ENCODE measurements around the gene UNK. TPM values are rescaled to one million over a fixed set of nuclear protein-coding genes. Genes with fewer than 3 reads are reported as not detected.

The UNK gene
- total and polyA plus RNA-seq, 9 donors: 12.7 to 58.1 (median 39.9) TPM

GRCh38 chr17:75821552-75821951 lies 36.9 kb downstream of the UNK start:
- intact Hi-C loops (cut with DNase I): no loop called here
- no peak overlapping the region for H3K4me3 ChIP-seq
- no peaks in the 10 kb centered on the region for H3K9me3 ChIP-seq
- TF ChIP-seq POLR2A (IDR thresholded peaks at IDR 0.05): no peak
- no peak for TF ChIP-seq EP300 (IDR thresholded peaks at IDR 0.05)
- H3K27ac ChIP-seq: no peak overlapping the region
- no peaks in the 10 kb centered on the region for H3K4me1 ChIP-seq (ENCODE audit: insufficient read depth)
- no peaks in the 10 kb centered on the region for H3K27me3 ChIP-seq
- no peak for DNase-seq
- no peaks in the 10 kb centered on the region for H3K36me3 ChIP-seq
- 81 to 86% (median 82%) methylated on average over 7 of the region's 7 CpGs for WGBS, 3 donors

DNA sequence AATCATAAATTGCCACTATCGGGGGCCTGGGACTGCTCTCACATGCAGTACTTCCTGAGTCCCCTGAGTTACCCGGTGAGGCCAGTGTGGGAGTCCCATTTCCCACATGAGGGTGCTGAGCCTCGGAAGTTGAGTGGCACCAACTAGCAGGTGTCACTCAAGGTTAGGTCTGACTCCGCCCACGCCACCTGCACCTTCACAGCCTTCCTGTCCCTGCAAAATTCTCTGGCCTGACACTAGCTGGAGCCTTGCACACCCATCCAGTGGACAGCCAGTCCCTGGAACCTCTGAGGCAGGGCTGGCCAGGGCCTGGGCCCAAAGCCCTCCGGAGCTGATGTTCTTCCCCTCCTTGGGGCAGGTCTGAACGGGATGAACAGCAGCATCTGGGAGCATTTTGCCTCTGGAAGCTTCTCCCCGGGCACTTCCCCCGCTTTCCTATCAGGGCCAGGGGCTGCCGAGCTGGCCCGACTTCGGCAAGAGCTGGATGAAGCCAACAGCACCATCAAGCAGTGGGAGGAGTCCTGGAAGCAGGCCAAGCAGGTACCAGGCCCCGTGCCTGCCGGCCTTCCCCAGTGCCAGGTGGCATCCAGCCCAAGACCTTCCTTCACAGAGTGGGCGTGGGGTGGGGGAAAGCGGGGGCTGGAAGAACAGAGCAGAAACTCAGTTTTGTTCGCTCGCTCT lies 37.7 kb downstream of the UNK start:
- peak overlapping the region; percentile 12 to 43 for H3K27ac ChIP-seq
- no peaks in the 10 kb centered on the region for H3K27me3 ChIP-seq
- no peaks in the 10 kb centered on the region for H3K4me1 ChIP-seq (ENCODE audit: insufficient read depth)
- peak; percentile 46 to 76 (median 68) for DNase-seq
- intact Hi-C loops (cut with DNase I): no loop called here
- no peaks in the 10 kb centered on the region for H3K9me3 ChIP-seq
- 46 to 58% (median 52%) methylated on average over 17 to 18 of the region's 18 CpGs for WGBS, 3 donors
- H3K36me3 ChIP-seq: no peaks in the 10 kb centered on the region
- H3K4me3 ChIP-seq: no peak overlapping the region
- no peak for TF ChIP-seq POLR2A (IDR thresholded peaks at IDR 0.05)
- no peak for TF ChIP-seq CTCF (IDR thresholded peaks at IDR 0.05)
- no peak for TF ChIP-seq EP300 (IDR thresholded peaks at IDR 0.05)

GRCh38 chr17:75822800-75823166 lies 38.2 kb downstream of the UNK start:
- WGBS, 3 donors: 69 to 89% (median 85%) methylated on average over 3 of the region's 3 CpGs
- H3K36me3 ChIP-seq: no peaks in the 10 kb centered on the region
- no peak for TF ChIP-seq EP300 (IDR thresholded peaks at IDR 0.05)
- TF ChIP-seq CTCF (IDR thresholded peaks at IDR 0.05): no peak
- no peak for TF ChIP-seq POLR2A (IDR thresholded peaks at IDR 0.05)

GRCh38 chr17:75823257-75824041 lies 38.8 kb downstream of the UNK start:
- Histone ChIP-seq H3K27me3 (no peaks in the 10 kb centered on the region), H3K27ac (no peak overlapping the region), H3K36me3 (no peaks in the 10 kb centered on the region), H3K4me1 (ENCODE audit: insufficient read depth) (peaks cover 3% of the 10 kb centered on the region), H3K9me3 (no peaks in the 10 kb centered on the region), H3K4me3 (no peak overlapping the region)
- peak in 1 of 5 donors; percentile 19 for DNase-seq
- no peak for TF ChIP-seq EP300 (IDR thresholded peaks at IDR 0.05)
- TF ChIP-seq POLR2A (IDR thresholded peaks at IDR 0.05): no peak
- TF ChIP-seq CTCF (IDR thresholded peaks at IDR 0.05): no peak
- intact Hi-C loops (cut with DNase I): no loop called here
- 86 to 89% (median 87%) methylated on average over 27 to 28 of the region's 28 CpGs for WGBS, 3 donors

More at GRCh38 chr17:75822800-75823166, 38.2 kb downstream of the UNK start:
- H3K27ac ChIP-seq: peak overlapping the region in 1 of 2 donors; percentile 43
- H3K4me3 ChIP-seq: no peak overlapping the region
- peak in 1 of 5 donors; percentile 18 for DNase-seq
- H3K27me3 ChIP-seq: no peaks in the 10 kb centered on the region
- intact Hi-C loops (cut with DNase I): no loop called here
- H3K4me1 ChIP-seq (ENCODE audit: insufficient read depth): peaks cover under 1% of the 10 kb centered on the region
- H3K9me3 ChIP-seq: no peaks in the 10 kb centered on the region

Measured in ovary (tissue), 9 donors.